Measurements from ENCODE around the gene GDF15.
"Not testable (repeated sequence)": the region's sequence is repeated elsewhere in the genome, so short reads cannot be mapped to it uniquely, and the experiment has no call there.

The GDF15 gene

DNA sequence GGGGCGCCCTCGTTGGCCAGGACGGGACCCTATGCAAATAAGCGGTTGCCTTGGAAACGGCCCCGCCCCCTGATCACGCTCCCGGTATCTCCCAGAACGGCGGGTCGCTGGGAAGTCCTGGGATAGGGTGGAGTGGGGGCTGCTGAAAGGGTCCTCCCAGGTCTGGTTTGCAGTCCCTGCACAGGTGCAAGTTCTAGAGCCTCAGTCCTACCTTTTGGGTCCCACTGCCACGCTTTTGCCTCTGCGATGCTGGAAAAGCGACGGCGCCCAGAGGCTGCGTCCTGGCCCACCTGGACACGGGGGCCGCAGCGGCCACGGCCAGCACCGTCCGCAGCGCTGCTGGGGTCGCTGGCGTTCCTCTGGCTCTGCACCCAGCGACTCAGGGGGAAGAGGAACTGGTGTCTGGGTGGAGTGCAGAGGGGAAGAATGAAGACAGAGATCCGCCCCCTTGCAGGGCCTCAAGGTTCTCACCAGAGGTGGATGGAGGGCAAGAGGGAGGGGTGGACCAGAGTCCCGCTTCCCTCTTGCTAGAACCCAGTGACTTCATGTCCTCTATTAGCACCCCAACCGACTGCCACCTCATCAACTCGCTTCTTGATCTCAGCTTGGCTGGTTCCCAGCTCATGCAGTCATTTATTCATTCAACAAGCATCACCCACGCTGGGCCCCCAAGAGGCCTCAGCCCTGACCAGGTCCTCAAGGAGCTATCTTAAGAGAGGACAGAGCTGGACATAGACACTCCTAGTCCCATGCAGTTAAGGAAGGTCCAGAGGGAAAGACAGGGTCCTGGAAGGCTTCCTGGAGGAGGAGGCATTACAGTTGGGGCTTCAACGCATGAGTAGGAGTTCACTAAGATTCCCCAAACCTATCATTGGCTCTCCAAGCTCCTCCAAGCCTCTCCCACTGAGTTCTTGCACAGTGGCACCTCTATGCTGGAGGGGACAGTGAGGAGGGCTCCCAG, 11.6 kb downstream of the GDF15 start, which contains the start of gene LRRC25:
Gene LRRC25, minus strand, starts transcription at position 381 of the 961 bp plus-strand sequence. CDS start 659 bp downstream, outside the sequence.
- Mint-ChIP-seq H3K27me3 (peaks cover 2% of the 10 kb centered on the region), H3K4me3 (no peak within 1 kb of the TSS), H3K27ac (no peak within 1 kb of the TSS), H3K9me3 (no peaks in the 10 kb centered on the region), H3K36me3 (no peaks in the 10 kb centered on the region), H3K4me1 (peaks cover 4% of the 10 kb centered on the region)

DNA sequence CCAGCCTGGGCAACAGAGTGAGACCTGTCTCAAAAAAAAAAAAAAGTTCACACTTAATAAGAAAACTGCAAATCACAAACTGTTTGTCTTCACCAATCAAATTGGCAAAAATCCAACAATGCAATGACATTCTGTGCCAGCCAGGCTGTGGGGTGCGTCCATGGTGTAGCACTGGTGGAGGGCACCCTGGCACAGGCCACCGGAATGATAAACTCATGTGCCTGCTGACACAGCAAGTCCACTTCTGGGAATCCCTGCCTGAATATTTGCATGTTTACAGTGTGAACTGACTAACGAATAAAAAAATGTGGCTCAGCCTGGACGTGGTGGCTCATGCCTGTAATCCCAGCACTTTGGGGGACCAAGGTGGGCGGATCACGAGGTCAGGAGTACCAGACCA, 13.1 kb downstream of the GDF15 start:
- no peaks in the 10 kb centered on the region for H3K9me3 Mint-ChIP-seq
- peaks cover 4% of the 10 kb centered on the region for H3K4me1 Mint-ChIP-seq
- H3K27me3 Mint-ChIP-seq = peaks cover 2% of the 10 kb centered on the region
- no peak overlapping the region for H3K27ac Mint-ChIP-seq
- H3K36me3 Mint-ChIP-seq = no peaks in the 10 kb centered on the region
- no peak overlapping the region for H3K4me3 Mint-ChIP-seq

- peaks cover 4% of the 10 kb centered on the region for H3K4me1 Mint-ChIP-seq
- no peaks in the 10 kb centered on the region for H3K36me3 Mint-ChIP-seq
- H3K27me3 Mint-ChIP-seq = peaks cover 2% of the 10 kb centered on the region
- no peak overlapping the region for H3K4me3 Mint-ChIP-seq
- no peaks in the 10 kb centered on the region for H3K9me3 Mint-ChIP-seq
- peak overlapping the region; percentile 68 for H3K27ac Mint-ChIP-seq
Observed at GRCh38 chr19:18401580-18402112, 15.7 kb downstream of the GDF15 start.

DNA sequence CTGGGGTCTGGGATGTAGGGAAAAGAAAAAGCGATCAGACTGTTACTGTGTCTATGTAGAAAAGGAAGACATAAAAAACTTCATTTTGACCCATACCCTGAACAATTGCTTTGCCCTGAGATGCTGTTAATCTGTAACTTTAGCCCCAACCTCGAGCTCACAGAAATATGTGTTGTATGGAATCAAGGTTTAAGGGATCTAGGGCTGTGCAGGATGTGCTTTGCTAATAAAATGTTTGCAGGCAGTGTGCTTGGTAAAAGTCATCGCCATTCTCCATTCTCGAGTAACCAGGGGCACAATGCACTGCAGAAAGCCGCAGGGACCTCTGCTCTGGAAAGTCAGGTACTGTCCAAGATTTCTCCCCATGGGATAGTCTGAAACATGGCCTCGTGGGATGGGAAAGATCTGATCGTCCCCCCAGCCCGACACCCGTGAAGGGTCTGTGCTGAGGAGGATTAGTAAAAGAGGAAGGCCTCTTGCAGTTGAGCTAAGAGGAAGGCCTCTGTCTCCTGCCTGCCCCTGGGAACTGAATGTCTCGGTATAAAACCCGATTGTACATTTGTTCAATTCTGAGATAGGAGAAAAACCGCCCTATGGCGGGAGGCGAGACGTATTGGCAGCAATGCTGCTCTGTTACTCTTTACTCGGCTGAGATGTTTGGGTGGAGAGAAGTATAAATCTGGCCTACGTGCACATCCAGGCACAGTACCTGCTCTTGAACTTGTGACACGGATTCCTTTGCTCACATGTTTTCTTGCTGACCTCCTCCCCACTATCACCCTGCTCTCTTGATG, 16.7 kb downstream of the GDF15 start:
- not testable (repeated sequence) for H3K27me3 Mint-ChIP-seq, H3K4me1 Mint-ChIP-seq, H3K9me3 Mint-ChIP-seq, H3K36me3 Mint-ChIP-seq, H3K4me3 Mint-ChIP-seq
- H3K27ac Mint-ChIP-seq = peak overlapping the region; percentile 65

- H3K4me3 Mint-ChIP-seq, H3K4me1 Mint-ChIP-seq, H3K27me3 Mint-ChIP-seq, H3K36me3 Mint-ChIP-seq, H3K27ac Mint-ChIP-seq, H3K9me3 Mint-ChIP-seq: not testable (repeated sequence)
Observed at GRCh38 chr19:18405754-18406153, 19.8 kb downstream of the GDF15 start.

GRCh38 chr19:18406749-18407148, 20.8 kb downstream of the GDF15 start:
- no peaks in the 10 kb centered on the region for H3K4me1 Mint-ChIP-seq
- H3K27ac Mint-ChIP-seq = no peak overlapping the region
- peaks cover 2% of the 10 kb centered on the region for H3K27me3 Mint-ChIP-seq
- no peak overlapping the region for H3K4me3 Mint-ChIP-seq
- H3K9me3 Mint-ChIP-seq = no peaks in the 10 kb centered on the region
- no peaks in the 10 kb centered on the region for H3K36me3 Mint-ChIP-seq

DNA sequence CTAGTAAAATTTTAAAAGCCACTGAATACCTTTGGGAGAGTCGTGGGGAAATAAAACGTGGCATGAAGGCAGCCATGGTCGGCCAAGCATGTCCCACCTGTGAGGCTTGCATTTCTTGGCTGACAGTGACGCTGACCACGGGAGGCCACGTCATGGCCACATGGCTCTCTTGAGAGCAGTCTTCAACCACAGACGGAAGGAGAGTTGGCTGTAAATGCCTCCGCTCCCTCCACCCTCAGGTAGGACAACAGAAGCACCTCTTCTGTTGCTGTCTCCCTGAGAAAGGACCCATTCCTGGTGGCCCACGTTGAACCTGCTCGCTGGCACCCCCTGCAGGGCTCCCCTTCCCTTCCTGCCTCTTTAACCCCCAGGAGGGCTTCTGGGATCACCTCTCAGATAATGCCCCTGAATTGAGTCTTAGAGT, 22.1 kb downstream of the GDF15 start:
- Mint-ChIP-seq H3K4me3 (no peak overlapping the region), H3K36me3 (no peaks in the 10 kb centered on the region), H3K4me1 (no peaks in the 10 kb centered on the region), H3K27me3 (peaks cover 3% of the 10 kb centered on the region), H3K27ac (no peak overlapping the region), H3K9me3 (no peaks in the 10 kb centered on the region)

GRCh38 chr19:18412610-18413239, 26.8 kb downstream of the GDF15 start:
- Mint-ChIP-seq H3K4me1 (peaks cover 24% of the 10 kb centered on the region), H3K4me3 (no peak overlapping the region), H3K9me3 (no peaks in the 10 kb centered on the region), H3K27me3 (peaks cover 13% of the 10 kb centered on the region), H3K27ac (no peak overlapping the region), H3K36me3 (no peaks in the 10 kb centered on the region)

- no peaks in the 10 kb centered on the region for H3K9me3 Mint-ChIP-seq
- no peaks in the 10 kb centered on the region for H3K36me3 Mint-ChIP-seq
- peaks cover 15% of the 10 kb centered on the region for H3K27me3 Mint-ChIP-seq
- H3K27ac Mint-ChIP-seq = peak overlapping the region; percentile 80
- H3K4me3 Mint-ChIP-seq = peak overlapping the region; percentile 26
- H3K4me1 Mint-ChIP-seq = peaks cover 36% of the 10 kb centered on the region
Observed at GRCh38 chr19:18414504-18415177, 28.7 kb downstream of the GDF15 start.

DNA sequence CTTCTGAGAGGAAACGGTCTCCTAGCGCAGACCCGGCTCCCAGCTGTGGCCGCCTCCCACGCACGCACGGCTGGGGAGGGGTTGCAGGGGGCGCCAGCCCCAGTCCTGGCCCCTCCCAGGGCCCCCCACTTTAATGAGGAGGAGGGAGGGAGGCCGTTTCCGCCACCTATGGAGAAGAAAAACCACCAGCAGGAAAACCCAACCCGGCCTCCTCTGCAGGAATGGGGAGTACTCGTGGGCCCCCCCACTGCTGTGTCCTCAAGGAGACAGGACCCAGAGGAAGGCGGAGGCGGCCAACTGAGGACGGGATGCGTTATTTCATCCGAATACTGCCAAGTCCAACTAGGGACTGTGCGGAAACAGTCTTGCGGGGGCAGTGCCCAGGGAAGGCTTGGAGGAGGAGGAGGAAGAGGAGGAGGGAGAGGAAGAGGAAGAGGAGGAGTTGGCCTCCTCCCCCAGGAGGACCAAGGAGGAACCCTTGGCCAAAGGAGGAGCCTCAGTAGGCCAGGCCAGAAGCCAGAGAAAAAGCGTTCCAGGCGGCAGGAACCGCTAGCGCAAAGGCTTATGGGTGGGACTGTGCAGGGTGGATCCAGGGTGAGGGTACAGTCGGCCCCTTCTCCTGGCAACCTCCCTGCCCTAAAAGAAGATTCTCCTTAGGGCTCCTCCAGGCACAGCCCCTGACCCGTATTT, 29.4 kb downstream of the GDF15 start:
- no peak overlapping the region for H3K27ac Mint-ChIP-seq
- no peaks in the 10 kb centered on the region for H3K36me3 Mint-ChIP-seq
- peaks cover 15% of the 10 kb centered on the region for H3K27me3 Mint-ChIP-seq
- no peaks in the 10 kb centered on the region for H3K9me3 Mint-ChIP-seq
- H3K4me1 Mint-ChIP-seq = peaks cover 40% of the 10 kb centered on the region
- H3K4me3 Mint-ChIP-seq = peak overlapping the region; percentile 55

- Mint-ChIP-seq H3K27ac (peak overlapping the region; percentile 23), H3K9me3 (no peaks in the 10 kb centered on the region), H3K27me3 (peaks cover 14% of the 10 kb centered on the region), H3K36me3 (no peaks in the 10 kb centered on the region), H3K4me1 (peaks cover 55% of the 10 kb centered on the region), H3K4me3 (peak overlapping the region; percentile 78)
Observed at GRCh38 chr19:18416778-18417249, 30.9 kb downstream of the GDF15 start.

- peaks cover 14% of the 10 kb centered on the region for H3K27me3 Mint-ChIP-seq
- peaks cover 60% of the 10 kb centered on the region for H3K4me1 Mint-ChIP-seq
- no peaks in the 10 kb centered on the region for H3K36me3 Mint-ChIP-seq
- H3K4me3 Mint-ChIP-seq = peak overlapping the region; percentile 86
- H3K27ac Mint-ChIP-seq = peak overlapping the region; percentile 23
- no peaks in the 10 kb centered on the region for H3K9me3 Mint-ChIP-seq
Observed at GRCh38 chr19:18417250-18418028, 31.5 kb downstream of the GDF15 start.

DNA sequence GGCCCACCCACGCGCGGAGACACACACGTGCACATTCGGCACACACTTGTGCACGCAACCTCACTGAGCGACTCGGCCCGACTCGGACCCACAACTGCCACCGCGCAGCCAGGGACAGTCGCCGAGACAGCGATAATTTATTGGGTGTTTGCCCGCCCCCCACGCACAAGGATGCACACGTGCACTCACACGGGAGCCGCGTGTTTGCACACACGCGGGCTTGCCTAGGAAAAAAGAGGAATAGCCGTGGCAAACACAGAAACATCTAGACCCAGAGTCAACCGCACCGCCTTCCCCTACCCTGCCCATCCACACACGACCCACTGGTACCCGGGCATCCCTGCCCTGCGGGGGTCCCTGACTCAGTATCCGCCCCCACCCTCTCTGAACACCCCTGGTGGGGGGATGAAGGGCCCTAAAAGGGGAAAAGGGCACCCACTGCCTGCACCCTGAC, 32.1 kb downstream of the GDF15 start:
- H3K4me1 Mint-ChIP-seq = peaks cover 66% of the 10 kb centered on the region
- no peaks in the 10 kb centered on the region for H3K36me3 Mint-ChIP-seq
- peak overlapping the region; percentile 55 for H3K27ac Mint-ChIP-seq
- peaks cover 12% of the 10 kb centered on the region for H3K27me3 Mint-ChIP-seq
- H3K9me3 Mint-ChIP-seq = no peaks in the 10 kb centered on the region
- peak overlapping the region; percentile 86 for H3K4me3 Mint-ChIP-seq
